HG03135 (cell line): ENCODE data around the gene IFNA14.
"Not testable (repeated sequence)": the region's sequence is repeated elsewhere in the genome, so short reads cannot be mapped to it uniquely, and the experiment has no call there.

Experiments
- ATAC-seq: cut with Tn5 transposase; IDR thresholded peaks from one replicate; pipeline ENCODE4 v1.9.1; 2021; ENCODE audit warnings: mild to moderate bottlenecking, moderate library complexity; ENCODE audit not compliant: unreplicated experiment

The IFNA14 gene

GRCh38 chr9:21217211-21217610 is 22.6 kb downstream of the IFNA14 start, which contains the start of gene IFNA16:
IFNA16 (minus strand) TSS chr9:21217311; CDS start chr9:21217305, 6 bp downstream.
- not testable (repeated sequence) for ATAC-seq

DNA sequence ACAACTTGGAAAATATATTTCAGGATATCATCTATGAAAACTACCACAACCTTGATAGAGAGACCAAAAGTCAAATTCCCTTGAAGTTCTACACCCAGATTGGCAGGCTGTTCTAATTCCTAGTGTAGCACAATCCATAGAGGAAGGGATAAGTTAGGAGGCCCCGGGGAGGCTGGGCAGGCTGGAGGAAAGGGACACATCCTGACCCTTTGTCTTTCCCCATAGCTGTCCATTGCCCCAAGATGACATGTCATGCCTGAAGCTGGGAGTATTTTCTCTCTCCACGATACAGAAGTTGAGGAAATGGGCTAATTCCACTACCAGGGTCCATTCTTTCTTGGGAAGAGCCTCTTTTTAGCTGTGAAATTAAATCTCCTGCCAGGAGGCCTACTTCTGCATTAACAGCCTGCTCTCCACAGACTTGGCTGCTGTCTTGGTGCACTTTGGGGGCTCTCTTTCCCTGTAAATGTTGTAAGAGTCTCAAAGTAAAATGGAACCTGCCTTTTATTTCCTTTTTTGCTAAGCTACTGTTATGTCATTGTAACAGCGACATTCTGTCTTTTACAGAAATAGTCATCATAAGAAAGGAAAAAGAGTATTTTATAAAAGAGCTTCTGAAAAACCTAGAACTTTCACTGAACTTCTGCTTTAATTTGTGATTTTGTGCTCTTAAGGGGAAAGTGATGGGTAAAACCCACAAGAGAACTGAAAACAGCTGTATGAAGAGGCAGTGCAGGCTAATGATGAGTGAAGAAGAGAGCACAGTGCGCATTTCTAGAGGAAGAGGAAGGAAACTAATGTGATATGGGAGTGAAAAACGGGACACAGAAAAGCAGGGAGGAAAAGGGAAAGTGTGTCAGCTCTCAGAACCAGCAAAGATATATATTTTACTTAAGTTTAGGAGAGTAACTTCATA is 26.1 kb downstream of the IFNA14 start:
- peak; percentile 71 for ATAC-seq

- ATAC-seq, result not testable (repeated sequence)
Measured at GRCh38 chr9:21212160-21212559, 27.6 kb downstream of the IFNA14 start.

GRCh38 chr9:21210782-21211181 is 29.0 kb downstream of the IFNA14 start:
- not testable (repeated sequence) for ATAC-seq

DNA sequence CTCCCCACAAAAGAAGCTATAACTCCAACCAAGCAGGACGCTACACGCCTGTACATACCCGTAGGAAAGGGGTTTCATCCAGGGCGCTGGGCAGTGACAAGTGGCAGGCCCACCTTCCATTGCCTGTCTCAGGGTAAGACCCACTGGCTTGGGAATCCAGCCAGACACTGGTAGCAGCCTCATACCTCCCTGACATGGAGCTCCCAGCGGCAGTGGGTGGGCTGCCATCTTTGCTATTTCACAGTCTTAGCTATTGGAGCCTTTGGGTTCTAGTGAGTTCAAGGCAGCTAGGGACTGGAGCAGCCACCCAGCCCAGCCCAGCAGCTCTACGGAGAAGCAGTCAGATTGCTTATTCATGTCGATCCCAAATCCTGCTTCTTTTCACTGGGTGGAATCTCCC is 29.5 kb downstream of the IFNA14 start:
- no peak for ATAC-seq

- ATAC-seq, result not testable (repeated sequence)
Measured at GRCh38 chr9:21207043-21207442, 32.8 kb downstream of the IFNA14 start, which contains the start of gene IFNA10. IFNA10 (minus strand) TSS chr9:21207143; CDS start chr9:21207097, 46 bp downstream.

DNA sequence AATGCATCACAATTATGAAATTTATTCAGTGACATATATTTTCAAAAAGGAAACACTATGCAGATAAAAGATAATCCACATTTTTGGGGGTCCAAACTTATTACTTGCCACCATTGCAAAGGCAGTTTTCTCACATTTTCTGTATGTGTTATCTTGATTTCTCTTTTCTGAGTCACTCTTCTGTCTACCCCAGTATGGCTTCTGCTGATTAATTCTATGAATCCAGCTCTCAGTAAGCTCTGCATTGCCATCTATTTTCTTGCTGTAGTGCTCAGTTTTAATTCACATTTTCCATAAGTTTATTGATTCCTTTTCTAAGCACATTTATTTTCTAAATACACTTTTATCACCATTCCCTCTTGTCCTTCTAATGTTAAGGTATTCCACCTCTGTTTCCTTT is 34.6 kb downstream of the IFNA14 start:
- no peak for ATAC-seq

DNA sequence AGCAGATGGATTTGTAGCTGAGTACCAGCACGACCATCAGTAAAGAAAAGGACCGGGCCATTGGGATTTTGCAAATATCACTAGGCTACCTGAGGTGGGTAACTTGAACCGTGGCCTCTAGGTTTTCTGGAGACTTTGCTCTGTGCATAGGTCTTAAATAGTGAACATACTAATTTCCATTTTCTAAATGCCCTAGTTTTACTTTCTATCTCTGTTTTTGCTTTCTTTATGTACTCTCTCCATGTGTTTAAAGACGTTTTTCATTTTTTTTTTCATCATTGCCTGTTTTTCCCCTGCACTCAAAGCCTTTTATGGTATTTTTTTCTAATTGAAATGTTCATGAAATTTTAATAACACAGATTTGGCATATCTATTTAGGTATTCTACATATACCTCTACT is 37.7 kb downstream of the IFNA14 start, which contains the start of gene IFNA7:
TSS of gene IFNA7 (minus strand) at position 101 of the 400 bp plus-strand sequence. CDS start at position 61, 40 bp downstream.
- ATAC-seq, result not testable (repeated sequence)

DNA sequence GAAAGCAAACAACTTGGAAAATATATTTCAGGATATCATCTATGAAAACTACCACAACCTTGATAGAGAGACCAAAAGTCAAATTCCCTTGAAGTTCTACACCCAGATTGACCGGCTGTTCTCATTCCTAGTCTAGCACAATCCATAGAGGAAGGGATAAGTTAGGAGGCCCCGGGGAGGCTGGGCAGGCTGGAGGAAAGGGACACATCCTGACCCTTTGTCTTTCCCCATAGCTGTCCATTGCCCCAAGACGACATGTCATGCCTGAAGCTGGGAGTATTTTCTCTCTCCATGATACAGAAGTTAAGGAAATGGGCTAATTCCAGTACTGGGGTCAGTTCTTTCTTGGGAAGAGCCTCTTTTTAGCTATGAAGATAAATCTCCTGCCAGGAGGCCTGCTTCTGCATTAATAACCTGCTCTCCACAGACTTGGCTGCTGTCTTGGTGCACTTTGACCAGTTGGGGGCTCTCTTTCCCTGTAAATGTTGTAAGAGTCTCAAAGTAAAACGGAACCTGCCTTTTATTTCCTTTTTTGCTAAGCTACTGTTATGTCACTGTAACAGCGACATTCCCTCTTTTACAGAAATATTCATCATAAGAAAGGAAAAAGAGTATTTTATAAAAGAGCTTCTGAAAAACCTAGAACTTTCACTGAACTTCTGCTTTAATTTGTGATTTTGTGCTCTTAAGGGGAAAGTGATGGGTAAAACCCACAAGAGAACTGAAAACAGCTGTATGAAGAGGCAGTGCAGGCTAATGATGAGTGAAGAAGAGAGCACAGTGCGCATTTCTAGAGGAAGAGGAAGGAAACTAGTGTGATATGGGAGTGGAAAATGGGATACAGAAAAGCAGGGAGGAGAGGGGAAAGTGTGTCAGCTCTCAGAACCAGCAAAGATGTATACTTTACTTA is 44.7 kb downstream of the IFNA14 start:
- peak; percentile 91 for ATAC-seq
